SJSA1 (cell line): ENCODE data around the gene SSC5D. TPM values are rescaled to one million over a fixed set of nuclear protein-coding genes. Genes with fewer than 3 reads are reported as not detected.

ENCODE experiments used
- DNase-seq, 2 experiments: peaks; one replicate each; pipeline ENCODE4 v3.0.0-alpha.2; 2015 to 2020; ENCODE audit warnings: low spot score in 2 of 2, low read depth in 1 of 2
- H3K27ac ChIP-seq: fragments of 250-450 bp; sonication (Bioruptor Pico); 2 replicates; pipeline ENCODE4 v1.5.1; 2020; ENCODE audit warnings: mild to moderate bottlenecking, moderate library complexity
- H3K27me3 ChIP-seq: fragments of 250-450 bp; sonication (Bioruptor Pico); replicated peaks from 2 replicates; pipeline ENCODE4 v1.5.1; 2020; ENCODE audit warnings: mild to moderate bottlenecking, moderate library complexity
- H3K36me3 ChIP-seq: fragments of 250-450 bp; sonication (Bioruptor Pico); 2 replicates; pipeline ENCODE4 v1.5.1; 2020; ENCODE audit warnings: mild to moderate bottlenecking
- H3K4me1 ChIP-seq: fragments of 250-450 bp; sonication (Bioruptor Pico); replicated peaks from 2 replicates; pipeline ENCODE4 v1.6.1; 2021; ENCODE audit warnings: mild to moderate bottlenecking
- H3K4me3 ChIP-seq: fragments of 250-450 bp; sonication (Bioruptor Pico); 2 replicates; pipeline ENCODE4 v1.5.1; 2020; ENCODE audit warnings: mild to moderate bottlenecking
- H3K9me3 ChIP-seq: fragments of 250-450 bp; sonication (Bioruptor Pico); replicated peaks from 2 replicates; pipeline ENCODE4 v1.5.1; 2020; ENCODE audit warnings: mild to moderate bottlenecking
- total RNA-seq: library from RNA; depleted of rRNA; stranded (reverse); fragments of >200 nt; shearing (Covaris generic); gene quantifications from 2 replicates; pipeline ENCODE4 v1.2.3, GENCODE V29; 2014

The SSC5D gene
- total RNA-seq, 1 experiment from 2014 or later = not detected

DNA sequence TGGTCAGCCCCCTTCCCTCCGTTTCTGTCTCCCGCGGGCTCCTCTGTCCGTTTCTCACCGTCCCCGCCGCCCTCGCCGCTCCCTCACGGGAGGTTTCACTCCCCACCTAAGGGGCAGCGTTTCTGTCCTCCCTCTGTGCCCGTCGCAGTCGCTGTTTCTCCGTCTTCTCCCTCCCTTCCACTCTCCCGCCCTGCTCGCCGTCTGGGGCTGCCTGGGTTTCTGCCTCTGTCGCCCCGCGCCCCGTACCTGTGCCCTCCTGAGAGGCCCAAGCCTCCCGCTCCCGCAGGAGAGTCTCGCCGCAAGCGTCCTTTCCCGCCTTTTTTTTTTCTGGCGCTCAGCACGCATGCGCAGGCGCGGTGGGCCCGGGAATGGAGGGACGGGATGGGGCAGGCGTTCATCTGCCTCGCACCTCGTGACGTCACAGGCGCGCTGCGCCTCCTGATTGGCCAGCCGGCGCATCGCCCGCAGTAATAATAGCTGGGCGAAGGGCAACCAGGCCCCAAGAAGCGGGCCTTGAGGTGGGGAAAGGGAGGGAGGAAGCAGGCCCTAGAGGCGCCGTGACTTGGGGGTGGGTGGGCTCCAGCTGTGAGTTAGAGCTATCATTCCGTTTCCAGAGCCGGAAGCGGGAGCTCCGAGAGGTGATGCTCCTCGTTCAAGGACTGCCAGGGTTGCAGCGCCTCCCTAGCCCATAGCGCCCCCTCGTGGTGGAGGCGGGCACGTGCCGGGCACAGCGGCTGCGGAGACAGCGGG is 15.4 kb downstream of the SSC5D start:
- Histone ChIP-seq H3K4me1 (peaks cover 5% of the 10 kb centered on the region), H3K36me3 (no peaks in the 10 kb centered on the region)

DNA sequence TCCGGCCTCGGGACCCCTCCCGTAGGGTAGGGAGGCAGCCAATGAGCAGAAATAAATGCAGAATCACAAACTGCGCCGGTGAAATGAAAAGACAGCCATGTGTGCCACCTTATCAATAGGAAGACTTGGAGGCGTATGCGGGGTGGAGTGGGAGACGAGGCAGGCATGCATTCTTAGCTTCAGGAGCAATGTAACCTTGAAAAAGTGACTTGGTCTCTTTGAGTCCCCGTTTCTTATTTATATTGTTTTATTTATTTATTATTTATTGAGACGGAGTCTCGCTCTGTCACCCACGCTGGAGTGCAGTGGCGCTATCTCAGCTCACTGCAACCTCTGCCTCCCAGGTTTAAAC is 16.0 kb downstream of the SSC5D start:
- H3K36me3 ChIP-seq = no peaks in the 10 kb centered on the region
- H3K27ac ChIP-seq = no peak overlapping the region
- no peak for DNase-seq
- H3K4me3 ChIP-seq = peak overlapping the region; percentile 32
- H3K9me3 ChIP-seq = peaks cover 7% of the 10 kb centered on the region
- H3K4me1 ChIP-seq = peaks cover 5% of the 10 kb centered on the region
- no peaks in the 10 kb centered on the region for H3K27me3 ChIP-seq

More for the DNA sequence above, 15.4 kb downstream of the SSC5D start:
- peak overlapping the region; percentile 32 for H3K4me3 ChIP-seq
- H3K9me3 ChIP-seq = peaks cover 7% of the 10 kb centered on the region
- no peak overlapping the region for H3K27ac ChIP-seq
- DNase-seq = peak; percentile 89 to 90
- H3K27me3 ChIP-seq = no peaks in the 10 kb centered on the region

DNA sequence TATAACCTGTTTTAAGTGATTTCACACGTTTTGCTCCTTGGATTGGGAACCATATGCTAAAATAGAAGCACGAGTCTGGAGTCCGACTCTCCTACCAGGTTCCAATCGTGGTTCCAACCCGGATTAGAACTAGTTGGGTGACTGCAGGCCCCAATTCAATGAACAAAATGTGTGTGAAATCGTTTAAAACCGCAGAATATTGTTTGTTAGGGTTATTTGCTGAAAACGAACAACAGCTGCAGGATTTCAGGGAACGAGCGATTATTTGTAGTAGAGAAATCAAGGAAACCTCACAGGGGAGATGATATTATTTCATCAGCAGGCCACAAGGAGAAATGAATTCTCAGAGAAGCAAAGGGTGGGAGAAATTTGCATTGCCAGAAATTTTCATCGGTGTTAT is 16.7 kb downstream of the SSC5D start:
- DNase-seq = no peak
- peaks cover 7% of the 10 kb centered on the region for H3K9me3 ChIP-seq
- peaks cover 5% of the 10 kb centered on the region for H3K4me1 ChIP-seq
- H3K36me3 ChIP-seq = no peaks in the 10 kb centered on the region
- H3K4me3 ChIP-seq = no peak overlapping the region
- H3K27me3 ChIP-seq = no peaks in the 10 kb centered on the region
- H3K27ac ChIP-seq = no peak overlapping the region

DNA sequence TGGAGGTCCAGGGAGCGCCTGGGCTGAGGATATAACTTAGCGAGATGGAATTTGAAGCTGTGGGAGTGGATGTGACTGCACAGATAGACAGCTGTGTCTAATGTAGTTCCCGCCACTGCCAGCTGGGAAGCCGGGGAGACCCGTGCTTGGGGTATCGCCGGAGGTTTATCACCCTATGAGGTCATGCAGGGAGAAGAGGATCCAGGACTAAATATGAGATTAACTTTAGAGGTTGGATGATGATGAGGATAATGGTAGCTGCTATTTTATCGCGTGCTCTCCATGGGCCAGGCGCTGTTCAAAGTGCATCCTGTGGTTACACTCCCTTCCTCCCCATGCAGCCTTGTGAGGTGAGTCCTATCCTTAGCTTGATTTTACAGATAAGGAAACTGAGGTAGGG is 19.9 kb downstream of the SSC5D start:
- DNase-seq = no peak
- Histone ChIP-seq H3K36me3 (no peaks in the 10 kb centered on the region), H3K4me1 (peaks cover 5% of the 10 kb centered on the region), H3K27ac (no peak overlapping the region), H3K27me3 (no peaks in the 10 kb centered on the region), H3K4me3 (no peak overlapping the region), H3K9me3 (peaks cover 5% of the 10 kb centered on the region)

DNA sequence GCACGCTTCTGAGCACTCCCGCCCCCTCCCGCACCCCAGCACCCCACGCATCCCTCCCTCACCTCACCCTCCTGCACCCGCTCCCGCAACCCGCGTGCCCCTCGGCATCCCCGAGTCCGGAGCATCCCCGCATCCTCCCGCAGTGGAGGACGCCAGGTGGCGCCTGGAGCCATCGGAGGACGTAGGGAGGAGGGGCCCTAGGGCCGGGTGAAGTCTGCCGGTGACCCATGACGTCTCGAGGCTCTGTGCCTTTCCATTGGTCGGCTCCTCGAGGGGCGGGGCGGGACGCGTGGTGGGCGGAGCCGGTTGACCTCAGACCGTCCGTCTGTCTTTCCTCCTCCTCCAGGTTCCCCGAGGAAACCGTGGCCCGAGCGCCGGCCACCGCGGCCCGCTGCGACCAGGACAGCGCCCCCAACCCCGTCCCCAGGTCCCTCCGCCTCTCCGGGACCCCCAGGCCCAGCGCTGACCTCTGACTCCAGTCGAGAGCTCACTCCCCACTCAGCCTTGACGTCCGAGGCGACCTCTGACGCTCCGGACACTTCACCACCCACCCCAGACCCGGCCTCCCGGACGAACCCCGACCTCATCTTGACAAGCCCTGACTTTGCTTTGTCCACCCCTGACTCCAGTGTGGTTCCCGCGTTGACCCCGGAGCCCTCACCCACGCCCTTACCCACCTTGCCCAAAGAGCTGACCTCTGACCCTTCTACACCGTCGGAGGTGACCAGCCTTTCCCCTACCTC is 28.8 kb downstream of the SSC5D start:
- Histone ChIP-seq H3K4me1 (peaks cover 5% of the 10 kb centered on the region), H3K27ac (peak overlapping the region; percentile 43), H3K27me3 (no peaks in the 10 kb centered on the region), H3K9me3 (no peaks in the 10 kb centered on the region), H3K36me3 (no peaks in the 10 kb centered on the region), H3K4me3 (peak overlapping the region; percentile 32)
- DNase-seq = peak; percentile 88 to 93

DNA sequence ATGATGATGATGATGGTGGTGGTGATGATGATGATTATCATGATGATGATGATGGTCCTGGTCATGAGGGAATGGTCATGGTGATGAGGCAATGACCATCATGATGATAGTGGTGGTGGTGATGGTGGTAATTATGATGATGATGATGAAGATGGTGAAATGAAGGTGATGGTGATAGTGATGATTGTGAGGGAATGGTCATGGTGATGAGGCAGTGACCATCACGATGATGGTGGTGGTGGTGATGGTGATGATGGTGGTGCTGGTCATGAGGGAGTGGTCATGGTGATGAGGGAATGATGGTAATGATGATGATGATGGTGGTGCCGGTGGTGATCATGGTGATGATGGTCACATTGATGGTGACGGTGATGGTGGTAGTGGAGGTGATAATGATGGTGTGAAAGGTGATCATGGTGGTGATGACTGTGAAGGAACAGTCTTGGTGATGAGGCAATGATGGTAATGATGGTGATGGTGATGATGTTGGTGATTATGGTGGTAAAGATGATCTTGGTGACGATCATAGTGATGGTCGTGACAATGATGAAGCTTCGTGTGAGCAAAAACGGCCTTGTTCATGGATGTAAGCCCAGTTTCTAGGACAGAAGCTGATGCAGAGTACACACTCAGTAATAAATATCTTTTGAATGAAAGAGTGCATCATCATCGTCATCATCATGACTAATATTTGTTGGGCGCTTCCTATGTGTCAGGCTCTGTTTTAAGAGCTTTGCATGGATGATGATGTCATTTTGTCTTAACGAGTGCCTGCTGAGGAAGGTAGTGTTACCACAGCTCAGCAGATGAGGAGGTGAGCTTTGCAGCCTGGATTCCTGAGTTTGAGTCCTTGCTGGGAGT is 31.4 kb downstream of the SSC5D start:
- DNase-seq = no peak
- H3K9me3 ChIP-seq = no peaks in the 10 kb centered on the region
- H3K27ac ChIP-seq = no peak overlapping the region
- 0 out of 2 replicates have a peak, but pooled peaks cover 3% of the 10 kb centered on the region for H3K27me3 ChIP-seq
- H3K36me3 ChIP-seq = no peaks in the 10 kb centered on the region
- H3K4me1 ChIP-seq = peaks cover 5% of the 10 kb centered on the region
- no peak overlapping the region for H3K4me3 ChIP-seq

DNA sequence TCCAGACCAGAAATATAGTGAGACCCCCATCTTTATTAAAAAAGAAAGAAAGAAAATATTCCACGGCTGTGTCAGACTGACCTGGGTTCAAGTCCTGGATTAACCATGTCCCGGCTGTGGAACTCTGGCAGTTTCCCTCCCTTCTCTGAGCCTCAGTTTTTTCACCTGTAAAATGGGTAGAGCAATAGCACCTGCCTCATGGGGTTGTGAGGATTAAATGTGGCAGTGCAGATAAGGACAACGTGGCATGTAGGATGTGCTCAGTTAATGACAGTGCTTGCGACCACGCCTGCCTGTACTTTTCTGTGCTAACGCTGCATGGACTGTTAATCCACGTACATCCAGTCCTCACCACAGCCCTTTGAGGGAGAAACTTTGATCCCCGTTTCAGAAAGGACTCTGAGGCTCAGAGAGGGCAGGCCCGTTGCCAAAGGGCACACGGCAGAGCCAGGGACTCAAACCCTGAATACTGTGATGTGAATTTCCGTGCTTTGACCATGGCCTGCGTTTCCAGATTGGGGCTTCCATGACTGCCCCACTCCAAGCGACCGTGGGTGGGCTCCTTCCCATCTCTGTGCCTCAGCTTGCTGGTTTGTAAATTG is 32.6 kb downstream of the SSC5D start:
- H3K9me3 ChIP-seq = no peaks in the 10 kb centered on the region
- H3K4me3 ChIP-seq = no peak overlapping the region
- H3K4me1 ChIP-seq = peaks cover 5% of the 10 kb centered on the region
- DNase-seq = no peak
- H3K36me3 ChIP-seq = no peaks in the 10 kb centered on the region
- no peak overlapping the region for H3K27ac ChIP-seq
- 0 out of 2 replicates have a peak, but pooled peaks cover 3% of the 10 kb centered on the region for H3K27me3 ChIP-seq

DNA sequence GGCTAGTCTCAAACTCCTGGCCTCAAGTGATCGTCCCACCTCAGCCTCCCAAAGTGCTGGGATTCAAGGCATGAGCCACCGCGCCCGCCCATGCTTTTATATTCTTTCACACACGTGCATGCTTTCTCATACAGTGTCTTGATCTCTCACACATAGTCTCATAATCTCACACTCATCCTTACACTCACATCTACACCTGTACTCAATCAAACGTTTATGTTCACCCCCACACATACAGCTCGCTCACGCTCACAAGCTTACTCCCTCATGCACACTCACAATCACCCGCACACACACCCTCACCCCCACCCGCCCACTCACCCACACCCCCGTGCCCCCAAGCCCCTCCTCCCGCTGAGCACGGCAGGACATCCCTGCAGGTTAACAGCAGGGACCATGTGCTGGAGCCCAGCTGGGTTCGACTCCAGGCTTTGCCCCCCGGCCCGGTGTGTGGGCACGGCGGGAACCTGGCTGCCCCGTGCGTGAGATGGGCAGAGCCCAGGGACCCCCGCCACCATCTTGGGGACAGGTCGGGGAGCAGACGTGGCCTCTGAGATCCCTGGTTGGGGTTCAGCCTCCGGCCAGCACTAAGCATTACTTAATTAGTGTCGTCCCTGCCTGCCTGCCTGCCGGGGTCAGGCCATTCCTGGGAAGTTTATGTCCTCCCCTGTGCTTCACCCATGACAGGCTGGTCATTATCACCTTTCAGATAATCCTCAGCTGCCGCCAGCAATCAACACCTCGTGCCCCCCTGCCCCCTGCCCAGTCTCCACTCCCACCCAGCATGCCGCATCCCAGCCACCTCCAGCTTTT is 37.3 kb downstream of the SSC5D start:
- no peak for DNase-seq
- Histone ChIP-seq H3K36me3 (no peaks in the 10 kb centered on the region), H3K27ac (no peak overlapping the region), H3K4me3 (no peak overlapping the region), H3K4me1 (0 out of 2 replicates have a peak, but pooled peaks cover 4% of the 10 kb centered on the region), H3K9me3 (no peaks in the 10 kb centered on the region; the same call in 1 of the 2 replicates), H3K27me3 (0 out of 2 replicates have a peak, but pooled peaks cover 3% of the 10 kb centered on the region)

DNA sequence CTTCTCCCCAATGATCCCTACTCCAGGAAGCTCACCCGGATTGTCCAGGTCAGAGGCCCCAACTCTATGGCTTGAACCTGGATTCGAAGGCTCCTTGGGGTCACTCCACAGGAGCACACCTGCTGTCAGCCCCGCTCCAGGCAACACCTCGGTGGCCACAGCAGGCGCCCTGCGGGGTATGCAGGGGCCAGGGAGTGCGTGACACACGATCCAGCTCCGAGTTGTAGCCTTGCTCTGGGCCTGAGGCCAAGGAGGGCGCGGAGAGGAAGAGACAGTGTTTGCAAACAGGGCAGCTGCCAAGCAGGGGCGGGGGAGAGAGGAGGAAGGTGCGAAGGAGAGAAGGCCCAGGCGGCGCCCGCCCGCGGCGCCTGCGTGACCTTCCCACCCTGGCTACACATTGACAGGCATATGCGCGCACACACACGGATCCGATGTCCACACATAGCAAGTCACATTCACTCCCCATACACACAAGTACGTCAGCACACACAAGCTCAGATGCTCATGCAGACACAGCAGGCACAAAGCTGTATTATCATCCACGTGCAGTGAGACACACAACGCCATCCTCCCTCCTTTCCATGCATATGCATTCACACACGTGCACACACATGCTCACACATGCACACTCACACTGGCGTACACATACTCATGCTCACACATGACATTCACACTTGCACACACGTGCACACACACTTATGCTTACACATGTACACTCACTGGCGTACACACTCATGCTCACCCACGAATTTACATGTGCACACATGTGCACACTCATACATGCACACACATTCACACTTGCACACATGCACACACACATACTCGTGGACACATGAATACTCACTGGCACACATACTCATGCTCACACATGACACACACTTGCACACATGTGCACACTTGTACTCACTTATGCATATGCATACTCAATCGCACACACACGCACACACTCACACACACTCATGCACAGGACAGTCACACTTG is 38.3 kb downstream of the SSC5D start:
- Histone ChIP-seq H3K27me3 (0 out of 2 replicates have a peak, but pooled peaks cover 3% of the 10 kb centered on the region), H3K4me1 (0 out of 2 replicates have a peak, but pooled peaks cover 4% of the 10 kb centered on the region), H3K27ac (no peak overlapping the region), H3K36me3 (no peaks in the 10 kb centered on the region), H3K4me3 (no peak overlapping the region), H3K9me3 (no peaks in the 10 kb centered on the region; the same call in 1 of the 2 replicates)
- no peak for DNase-seq

DNA sequence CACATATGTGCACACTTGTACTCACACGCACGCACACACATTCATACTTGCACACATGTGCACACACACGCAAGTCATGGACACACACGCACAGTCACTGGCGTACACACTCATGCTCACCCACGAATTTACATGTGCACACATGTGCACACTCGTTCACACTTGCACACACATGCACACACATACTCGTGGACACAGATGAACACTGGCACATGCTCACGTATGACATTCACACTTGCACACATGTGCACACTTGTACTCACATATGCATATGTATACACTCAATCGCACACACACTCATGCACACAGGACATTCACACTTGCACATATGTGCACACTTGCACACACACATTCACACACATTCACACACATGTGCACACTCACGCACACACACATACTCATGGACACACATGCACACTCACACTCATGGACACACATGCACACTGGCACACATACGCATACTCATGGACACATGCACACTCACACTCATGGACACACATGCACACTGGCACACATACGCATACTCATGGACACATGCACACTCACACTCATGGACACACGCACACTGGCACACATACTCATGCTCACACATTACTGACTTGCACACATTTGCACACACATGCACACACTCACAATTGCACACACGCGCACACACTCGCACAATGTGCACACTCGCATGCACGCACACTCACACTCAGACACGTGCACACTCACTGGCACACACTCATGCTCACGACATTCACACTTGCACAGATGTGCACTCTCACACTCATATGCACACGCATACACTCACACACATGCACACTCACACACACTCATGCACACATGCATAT is 39.2 kb downstream of the SSC5D start:
- 0 out of 2 replicates have a peak, but pooled peaks cover 3% of the 10 kb centered on the region for H3K27me3 ChIP-seq
- H3K4me1 ChIP-seq = 0 out of 2 replicates have a peak, but pooled peaks cover 4% of the 10 kb centered on the region

More for the DNA sequence above, 39.2 kb downstream of the SSC5D start:
- Histone ChIP-seq H3K27ac (no peak overlapping the region), H3K36me3 (no peaks in the 10 kb centered on the region), H3K9me3 (no peaks in the 10 kb centered on the region; the same call in 1 of the 2 replicates), H3K4me3 (no peak overlapping the region)
- no peak for DNase-seq
